Hematopoietic multipotent progenitor cell treated with erythropoietin and hydrocortisone succinate and interleukin-3 and kit ligand, for 8 days (in vitro differentiated cells): ENCODE data around the gene UBB.
"Not testable (repeated sequence)": the region's sequence is repeated elsewhere in the genome, so short reads cannot be mapped to it uniquely, and the experiment has no call there.

Experiments used
- DNase-seq: peaks from one replicate; pipeline ENCODE4 v3.0.0-alpha.2; 2015

The UBB gene

DNA sequence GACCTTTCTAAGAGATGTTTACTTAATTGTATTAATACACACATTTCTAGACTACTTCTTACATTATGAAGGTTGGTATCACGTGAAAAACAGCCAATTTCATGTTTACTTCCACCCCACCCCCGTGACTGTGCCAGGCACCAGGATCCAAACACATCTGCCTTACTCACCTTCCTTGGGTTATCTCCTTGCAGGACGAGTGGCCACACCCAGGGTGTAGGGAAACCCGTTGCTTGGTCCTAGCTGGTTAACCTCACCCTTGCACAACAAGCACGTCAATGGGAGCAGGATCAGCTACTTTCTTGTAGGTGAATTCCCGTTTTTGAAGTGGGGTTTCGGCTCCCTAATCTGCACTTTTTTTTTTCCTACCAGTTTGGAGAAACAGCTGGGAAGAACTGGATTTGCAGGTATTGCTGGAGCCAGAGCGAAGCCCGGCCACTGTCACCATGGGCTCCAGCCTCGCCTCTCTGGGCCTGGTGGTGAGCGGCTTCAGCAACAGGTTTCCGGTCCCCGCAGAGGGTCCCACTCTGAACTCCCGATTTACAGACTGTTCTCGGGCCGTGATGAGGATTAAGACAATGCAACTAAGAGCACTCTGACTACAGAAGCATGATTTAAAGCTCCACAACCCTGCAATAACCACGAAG is 2.1 kb upstream of the UBB start:
- peak; percentile 61 for DNase-seq

DNA sequence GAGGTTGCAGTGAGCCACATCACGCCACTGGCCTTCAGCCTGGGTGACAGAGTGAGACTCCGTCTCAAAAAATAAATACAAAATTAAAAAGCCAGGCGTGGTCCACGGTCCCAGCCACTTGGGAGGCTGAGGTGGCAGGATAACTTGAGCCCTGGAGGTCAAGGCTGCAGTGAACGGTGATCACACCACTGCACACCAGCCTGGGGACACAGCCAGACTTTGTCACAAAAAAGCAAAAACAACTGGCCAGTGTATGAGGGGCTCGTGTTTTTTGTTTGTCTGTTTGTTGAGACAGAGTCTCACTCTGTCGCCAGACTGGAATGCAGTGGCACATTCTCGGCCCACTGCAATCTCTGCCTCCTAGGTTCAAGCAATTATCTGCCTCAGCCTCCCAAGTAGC is 1.2 kb upstream of the UBB start:
- DNase-seq = no peak

DNA sequence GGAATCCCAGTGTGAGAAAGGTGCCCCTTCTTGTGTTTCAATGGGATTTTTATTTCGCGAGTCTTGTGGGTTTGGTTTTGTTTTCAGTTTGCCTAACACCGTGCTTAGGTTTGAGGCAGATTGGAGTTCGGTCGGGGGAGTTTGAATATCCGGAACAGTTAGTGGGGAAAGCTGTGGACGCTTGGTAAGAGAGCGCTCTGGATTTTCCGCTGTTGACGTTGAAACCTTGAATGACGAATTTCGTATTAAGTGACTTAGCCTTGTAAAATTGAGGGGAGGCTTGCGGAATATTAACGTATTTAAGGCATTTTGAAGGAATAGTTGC is 567 bp downstream of the UBB start:
- no peak for DNase-seq

DNA sequence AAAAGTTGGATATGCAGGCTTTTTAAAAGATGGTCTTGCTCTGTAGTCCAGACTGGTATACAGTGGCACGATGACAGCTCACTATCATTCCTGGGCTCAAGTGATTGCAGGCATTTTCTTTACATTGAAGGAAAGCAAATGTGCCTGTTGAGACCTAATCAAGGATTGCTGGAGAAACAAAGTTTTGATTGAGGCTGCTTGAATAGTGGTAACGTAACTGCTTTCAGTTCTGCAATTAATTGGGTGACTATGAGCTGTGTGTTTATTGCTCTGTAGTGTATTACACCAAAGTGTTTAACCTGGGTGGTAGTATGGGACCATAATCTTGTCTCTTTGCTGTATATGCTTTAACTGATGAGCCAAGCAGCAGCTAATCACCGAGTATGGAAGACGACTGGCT is 2.3 kb downstream of the UBB start:
- no peak for DNase-seq

DNA sequence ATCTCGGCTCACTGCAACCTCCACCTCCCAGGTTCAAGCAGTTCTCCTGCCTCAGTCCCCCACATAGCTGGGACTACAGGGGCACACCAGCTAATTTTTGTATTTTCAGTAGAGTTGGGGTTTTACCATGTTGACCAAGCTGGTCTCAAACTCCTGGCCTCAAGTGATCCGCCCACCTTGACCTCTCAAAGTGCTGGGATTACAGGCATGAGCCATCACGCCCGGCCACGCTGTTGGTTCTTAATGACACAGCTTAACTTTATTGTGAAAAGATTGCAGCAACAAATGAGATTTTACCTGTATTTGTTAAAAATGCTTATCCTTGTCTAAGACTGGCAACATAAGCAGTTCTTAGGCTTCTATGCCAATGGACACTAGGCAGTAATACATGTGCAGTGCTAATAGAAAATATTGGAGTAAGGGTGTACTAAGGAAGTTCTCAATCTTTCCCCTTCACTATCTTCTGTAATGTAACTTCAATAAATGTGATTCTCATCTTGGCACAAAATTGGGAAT is 2.9 kb downstream of the UBB start:
- no peak for DNase-seq

DNA sequence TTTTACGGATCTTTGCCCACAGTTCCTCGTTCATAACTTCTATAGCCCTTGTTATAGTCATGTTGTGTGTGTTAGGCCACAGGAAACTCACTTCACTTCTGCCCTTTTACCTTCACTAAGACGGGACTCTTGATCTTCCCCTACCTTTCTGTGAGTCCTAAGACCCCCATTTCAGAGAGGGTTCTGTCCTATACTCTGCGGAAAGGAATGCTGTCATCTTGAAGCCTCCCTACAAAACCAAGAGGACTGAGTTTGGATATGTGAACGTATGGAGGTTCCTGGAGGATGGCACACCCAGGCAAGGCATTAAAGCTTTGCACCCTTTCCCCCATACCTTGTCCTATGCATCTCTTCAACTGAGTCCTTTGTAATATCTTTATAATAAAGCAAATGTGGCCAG is 3.7 kb downstream of the UBB start:
- DNase-seq = no peak

DNA sequence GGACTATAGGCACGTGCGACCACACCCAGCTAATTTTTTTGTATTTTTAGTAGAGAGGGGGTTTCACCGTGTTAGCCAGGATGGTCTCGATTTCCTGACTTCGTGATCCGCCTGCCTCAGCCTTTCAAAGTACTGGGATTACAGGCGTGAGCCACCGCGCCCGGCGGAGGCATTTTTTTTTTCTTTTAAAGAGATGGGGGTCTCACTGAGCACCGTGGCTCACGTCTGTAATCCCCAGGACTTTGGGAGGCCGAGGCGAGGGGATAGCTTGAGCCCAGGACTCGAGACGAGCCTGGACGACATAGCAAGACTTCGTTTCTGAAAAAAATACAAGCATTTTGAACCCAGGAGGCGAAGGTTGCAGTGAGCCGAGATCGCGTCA is 5.2 kb downstream of the UBB start:
- DNase-seq = not testable (repeated sequence)

DNA sequence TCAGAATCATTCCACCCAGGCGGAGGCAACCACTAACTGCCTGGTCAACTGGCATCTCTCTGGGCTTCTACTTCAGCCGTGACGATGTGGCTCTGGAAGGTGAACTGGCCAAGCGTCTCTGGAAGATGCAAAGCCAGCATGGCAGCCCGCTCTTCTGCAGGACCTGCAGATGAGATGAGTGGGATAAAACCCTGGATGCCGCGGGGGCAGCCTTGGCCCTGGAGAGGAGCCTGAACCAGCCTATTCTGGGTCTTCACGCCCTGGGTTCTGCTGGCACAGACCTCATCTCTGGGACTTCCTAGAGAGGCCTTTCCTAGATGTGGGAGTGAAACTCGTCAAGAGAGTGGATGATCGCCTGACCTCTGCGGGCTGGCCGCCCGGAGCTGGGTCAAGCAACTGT is 10.6 kb downstream of the UBB start:
- no peak for DNase-seq

DNA sequence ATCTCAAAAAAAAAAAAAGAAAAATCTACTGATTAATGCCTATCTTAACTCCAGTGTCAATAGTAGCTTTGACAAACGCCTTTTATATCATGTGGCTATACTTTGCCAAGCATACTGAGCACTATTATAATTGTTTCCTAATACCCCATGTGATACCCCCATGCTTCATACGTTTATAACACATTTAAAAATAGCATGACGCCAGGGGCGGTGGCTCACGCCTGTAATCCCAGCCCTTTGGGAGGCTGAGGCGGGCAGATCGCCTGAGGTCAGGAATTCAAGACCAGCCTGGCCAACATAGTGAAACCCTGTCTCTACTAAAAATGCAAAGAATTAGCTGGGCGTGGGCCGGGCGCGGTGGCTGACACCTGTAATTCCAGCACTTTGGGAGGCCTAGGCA is 11.6 kb downstream of the UBB start:
- not testable (repeated sequence) for DNase-seq

DNA sequence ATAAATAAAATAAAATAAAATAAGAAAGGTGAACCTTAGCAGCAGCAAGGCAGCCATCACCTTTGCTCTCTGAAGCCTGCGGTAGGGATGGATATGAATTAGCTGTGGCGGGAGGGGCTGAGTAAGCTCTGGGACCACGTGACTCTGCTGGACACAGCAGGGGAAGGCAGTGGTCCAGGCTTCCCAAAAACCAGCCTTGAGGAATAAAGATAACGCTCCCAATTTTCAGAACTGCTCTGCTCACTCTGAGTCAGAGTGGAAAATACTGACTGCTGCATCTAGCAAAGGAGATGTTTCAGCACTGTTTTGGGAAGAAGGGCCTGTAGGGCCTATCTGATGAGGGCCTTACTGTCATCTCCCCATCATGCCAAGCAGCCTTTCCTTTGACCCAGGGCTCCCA is 15.0 kb downstream of the UBB start:
- not testable (repeated sequence) for DNase-seq

DNA sequence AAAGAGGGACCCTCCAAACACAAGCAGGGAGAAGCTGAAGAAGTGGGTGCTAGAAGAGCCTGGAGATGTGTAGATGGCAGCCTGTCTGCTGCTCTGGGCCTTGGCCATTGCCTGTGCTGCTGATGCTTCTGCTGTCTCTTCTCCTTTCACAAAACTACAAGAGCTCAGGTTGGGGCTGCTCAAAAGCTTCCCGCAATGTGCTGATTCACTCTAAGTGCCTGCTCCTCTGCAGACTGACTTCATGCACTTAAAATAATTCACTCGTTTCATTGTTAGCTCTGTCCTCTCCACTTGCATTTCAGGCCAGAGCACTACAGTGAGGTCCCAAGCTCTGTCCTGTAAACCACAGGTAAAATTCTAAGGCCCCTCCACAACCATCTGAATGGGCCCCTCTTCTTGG is 15.8 kb downstream of the UBB start:
- peak; percentile 59 for DNase-seq

DNA sequence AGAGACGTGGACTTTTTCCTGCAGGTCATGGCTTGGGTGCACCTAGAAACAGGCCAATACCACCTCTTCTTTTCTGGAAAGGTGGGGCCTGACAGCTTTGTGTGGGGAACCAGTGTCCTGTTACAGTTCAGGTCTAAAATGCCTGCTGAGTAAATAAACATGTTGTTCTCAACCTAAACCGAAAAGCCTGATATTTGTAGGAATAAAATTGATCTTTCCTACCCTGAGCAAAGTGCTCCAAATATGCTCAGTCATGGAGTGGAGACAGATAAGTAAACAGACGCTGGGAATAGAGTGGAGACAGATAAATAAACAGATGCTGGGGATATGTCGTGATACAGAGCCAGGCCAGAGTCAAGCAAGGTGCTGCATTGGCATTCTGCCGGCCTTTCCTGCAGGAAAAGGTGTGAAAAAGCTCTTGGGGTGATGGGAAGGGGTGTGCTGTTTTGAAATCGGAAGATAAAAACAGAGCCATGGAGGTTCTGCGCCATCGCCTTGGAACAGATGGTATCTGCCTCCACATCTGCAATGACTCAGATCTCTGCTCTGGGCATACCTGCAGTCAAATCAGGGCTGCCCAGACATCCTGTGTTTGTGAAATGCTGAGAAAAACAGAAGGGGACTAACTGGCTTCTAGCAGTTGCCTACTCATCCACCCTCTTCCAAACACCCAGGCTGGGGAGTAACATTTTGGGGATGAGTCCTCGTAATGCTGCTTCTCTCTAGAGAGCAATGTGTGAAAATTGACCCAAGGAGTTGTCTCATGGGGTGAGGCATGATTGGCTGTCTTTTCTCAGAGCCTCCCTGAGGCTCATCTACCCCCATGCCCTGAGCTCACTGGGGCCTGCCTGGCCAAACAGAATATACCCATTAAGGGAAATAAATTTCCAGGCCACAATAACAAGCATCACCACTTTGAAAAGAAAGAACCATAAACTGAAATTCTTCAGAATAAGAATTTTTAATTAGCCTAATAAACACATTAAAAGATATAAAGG is 17.7 kb downstream of the UBB start:
- DNase-seq = peak; percentile 79

DNA sequence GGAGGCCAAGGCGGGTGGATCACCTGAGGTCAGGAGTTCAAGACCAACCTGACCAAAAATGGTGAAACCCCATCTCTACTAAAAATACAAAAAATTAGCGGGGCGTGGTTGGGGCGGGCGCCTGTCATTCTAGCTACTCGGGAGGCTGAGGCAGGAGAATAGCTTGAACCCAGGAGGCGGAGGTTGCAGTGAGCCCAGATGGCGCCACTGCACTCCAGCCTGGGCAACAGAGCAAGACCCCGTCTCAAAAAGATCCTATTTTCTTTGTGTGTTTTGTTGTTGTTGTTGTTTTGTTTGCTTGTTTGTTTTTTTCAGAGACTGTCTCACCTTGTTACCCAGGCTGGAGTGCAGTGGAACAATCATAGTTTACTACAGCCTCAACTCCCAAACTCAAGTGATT is 23.0 kb downstream of the UBB start:
- not testable (repeated sequence) for DNase-seq

DNA sequence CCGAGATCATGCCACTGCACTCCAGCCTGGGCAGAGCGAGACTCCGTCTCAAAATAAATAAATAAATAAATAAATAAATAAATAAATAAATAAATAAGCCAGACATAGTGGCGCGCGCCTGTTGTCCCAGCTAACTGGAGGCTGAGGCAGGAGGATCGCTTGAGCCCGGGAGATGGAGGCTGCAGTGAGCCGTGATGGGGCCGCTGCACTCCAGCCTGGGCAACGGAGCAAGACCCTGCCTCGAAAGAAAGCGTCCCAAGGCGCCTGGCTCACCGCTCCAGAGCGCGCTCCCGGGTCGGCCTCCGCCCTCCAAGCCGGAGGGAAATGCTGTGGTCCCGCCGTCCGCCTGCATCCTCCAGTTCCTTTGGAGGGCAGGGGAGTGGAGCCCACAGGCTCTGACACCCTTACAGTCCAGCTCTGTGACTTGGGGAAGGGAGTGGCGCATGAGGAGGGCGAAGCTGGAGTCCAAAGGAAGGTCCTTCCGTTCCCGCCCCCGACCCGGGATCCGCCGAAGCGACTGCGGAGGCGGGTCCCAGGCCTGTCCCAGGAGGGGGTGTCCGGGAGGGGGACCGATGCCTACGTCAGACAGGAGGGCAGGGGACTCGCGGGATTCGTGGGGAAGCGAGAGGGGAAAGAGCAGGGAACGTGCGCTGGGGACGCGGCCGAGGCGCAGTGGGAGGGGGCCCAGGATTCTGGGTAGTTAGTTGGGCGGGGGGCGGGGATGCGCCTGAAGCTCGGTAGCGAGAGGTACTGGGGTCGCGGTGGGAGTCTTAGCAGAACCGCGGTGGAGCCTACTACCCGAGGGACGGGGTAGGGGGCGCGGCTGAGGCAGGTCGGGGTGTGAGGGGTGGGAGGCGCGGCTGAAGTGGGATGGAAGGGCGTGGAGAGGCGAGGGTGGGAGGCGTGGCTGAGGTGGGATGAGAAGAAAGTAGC is 26.1 kb downstream of the UBB start:
- no peak for DNase-seq

DNA sequence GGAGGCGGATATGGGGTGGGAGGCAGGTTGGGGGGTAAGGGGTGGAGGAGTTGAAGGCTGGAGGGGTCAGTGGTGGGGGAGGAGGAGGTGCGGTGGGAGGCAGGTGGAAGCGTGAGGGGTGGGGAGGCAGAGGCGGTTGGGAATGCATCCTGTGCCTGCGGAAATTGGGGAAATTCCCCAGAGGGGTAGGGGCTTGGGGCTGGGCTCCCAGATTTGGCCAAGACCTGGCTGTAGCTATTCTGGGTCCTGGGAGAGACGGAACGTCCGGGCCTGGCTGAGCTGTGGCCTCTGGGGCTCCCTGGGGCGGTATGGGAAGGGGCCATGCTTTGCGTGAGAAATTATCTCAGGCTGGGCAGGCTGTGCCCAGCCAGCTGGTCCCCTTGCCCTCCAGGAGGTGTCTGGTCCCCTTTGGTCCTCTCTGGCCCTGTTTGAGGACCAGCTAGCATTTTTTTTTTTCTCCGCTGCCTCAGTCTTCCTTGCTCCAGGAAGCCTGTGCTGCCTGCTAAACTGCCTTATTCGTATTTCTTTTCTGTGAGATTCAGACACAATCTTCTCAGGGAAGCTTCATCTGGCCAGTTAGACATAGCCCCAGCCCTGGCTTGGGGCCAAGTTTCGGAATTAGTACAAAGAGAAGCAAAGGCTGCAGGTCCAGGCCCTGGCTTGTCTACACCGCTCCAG is 27.2 kb downstream of the UBB start:
- DNase-seq = peak; percentile 69

DNA sequence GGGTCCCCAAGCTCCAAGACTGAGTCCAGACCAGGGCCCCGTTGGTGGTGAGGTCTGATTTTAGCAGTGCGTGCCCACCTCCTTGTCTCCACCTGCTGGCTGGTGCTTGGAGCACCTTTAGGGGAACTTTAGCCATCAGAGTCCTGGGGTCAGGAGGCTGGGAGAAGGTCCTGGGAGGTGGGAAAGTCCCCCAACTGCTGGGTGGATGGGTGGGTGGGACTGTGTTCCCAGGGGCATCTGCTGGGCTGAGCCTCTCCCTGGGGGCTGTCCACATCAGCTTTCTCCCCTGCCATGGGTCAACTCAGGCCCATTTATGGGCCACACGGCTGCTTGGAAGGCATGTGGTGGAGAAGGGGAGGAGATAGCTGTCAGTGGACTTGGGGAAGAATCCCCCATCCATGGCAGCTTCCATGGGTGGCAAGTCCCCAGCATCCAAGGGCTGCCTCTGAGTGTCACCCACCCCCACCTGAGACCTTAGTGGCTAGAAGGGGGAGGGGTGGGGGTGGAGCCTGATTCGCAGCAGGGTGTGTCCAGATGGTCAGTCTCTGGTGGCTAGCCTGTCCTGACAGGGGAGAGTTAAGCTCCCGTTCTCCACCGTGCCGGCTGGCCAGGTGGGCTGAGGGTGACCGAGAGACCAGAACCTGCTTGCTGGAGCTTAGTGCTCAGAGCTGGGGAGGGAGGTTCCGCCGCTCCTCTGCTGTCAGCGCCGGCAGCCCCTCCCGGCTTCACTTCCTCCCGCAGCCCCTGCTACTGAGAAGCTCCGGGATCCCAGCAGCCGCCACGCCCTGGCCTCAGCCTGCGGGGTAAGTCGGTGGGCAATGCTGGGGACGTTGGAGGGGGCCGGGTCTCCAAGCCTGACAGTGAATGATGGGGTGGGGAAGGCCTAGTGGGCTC is 34.4 kb downstream of the UBB start, which contains the start of gene TRPV2:
TSS of gene TRPV2 (plus strand) at position 541 of the 894 bp plus-strand sequence. CDS start 2,098 bp downstream, outside the sequence.
- DNase-seq = peak; percentile 66

DNA sequence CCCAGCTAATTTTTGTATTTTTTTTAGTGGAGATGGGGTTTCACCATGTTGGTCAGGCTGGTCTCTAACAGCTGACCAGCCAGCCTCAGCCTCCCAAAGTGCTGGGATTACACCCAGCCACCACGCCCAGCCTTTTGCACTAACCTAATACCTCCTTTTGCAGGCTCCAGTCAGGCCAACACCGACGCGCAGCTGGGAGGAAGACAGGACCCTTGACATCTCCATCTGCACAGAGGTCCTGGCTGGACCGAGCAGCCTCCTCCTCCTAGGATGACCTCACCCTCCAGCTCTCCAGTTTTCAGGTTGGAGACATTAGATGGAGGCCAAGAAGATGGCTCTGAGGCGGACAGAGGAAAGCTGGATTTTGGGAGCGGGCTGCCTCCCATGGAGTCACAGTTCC is 36.5 kb downstream of the UBB start:
- no peak for DNase-seq

DNA sequence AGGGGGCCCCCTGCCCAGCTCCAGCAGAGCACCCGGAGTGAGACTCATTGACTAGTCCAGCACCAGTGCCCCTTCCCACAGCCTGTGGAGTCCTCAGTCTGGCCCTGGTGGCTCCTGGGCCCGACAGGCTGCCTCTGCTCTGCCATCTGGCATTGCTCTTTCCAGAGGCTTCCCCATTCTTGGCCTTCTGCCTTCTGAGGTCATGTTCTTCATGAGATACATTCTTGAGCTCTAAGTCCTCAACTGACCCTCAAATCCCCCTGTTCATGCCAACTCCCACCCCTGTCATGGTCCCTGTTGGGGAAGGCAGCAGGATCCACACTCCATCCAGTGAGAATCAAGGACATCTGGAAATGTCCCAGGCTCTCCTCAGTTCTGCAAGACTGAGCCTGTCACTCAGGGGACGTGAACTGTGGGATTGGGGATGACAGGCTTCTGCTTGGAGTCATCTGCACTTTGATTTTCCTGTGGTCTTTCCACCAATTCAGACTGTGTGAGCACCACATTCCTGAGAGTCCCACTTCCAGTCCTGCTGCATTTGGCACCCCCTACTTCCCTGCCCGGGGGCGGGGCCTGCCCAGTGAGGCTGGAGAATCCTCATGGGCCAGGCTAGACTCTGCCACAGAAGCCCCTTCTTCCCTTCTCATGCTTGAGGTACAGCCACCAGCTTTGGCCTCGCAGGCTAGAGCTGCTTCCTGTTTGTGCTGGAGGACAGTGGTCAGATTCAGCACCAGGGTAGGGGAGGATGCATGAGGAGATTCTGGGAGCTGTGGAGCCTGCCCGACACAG is 37.2 kb downstream of the UBB start:
- no peak for DNase-seq

DNA sequence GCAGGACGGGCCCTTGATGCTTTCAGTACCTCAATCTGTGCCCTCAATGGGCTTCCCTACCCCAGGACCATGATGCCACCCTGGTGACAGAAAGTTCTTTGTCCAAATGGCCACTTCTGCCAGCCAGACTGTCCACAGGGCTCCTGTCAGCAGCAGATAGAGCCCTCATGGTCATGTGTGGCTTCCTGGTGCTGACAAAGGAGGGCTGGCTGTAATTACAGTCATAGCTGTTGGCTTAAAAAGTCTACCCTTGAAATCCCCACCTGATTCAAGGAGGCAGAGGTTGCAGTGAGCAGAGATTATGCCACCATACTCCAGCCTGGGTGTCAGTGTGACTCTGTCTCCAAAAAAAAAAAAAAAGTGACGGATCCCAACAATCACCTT is 37.8 kb downstream of the UBB start:
- DNase-seq = peak; percentile 25
